NCI-H1930 (cell line): ENCODE results near the gene CCDC192.

Experiments
- DNase-seq, 2 experiments: peaks; one replicate each; lab custom pipeline; 2025; lab: John Stamatoyannopoulos, UW

CCDC192 gene

DNA sequence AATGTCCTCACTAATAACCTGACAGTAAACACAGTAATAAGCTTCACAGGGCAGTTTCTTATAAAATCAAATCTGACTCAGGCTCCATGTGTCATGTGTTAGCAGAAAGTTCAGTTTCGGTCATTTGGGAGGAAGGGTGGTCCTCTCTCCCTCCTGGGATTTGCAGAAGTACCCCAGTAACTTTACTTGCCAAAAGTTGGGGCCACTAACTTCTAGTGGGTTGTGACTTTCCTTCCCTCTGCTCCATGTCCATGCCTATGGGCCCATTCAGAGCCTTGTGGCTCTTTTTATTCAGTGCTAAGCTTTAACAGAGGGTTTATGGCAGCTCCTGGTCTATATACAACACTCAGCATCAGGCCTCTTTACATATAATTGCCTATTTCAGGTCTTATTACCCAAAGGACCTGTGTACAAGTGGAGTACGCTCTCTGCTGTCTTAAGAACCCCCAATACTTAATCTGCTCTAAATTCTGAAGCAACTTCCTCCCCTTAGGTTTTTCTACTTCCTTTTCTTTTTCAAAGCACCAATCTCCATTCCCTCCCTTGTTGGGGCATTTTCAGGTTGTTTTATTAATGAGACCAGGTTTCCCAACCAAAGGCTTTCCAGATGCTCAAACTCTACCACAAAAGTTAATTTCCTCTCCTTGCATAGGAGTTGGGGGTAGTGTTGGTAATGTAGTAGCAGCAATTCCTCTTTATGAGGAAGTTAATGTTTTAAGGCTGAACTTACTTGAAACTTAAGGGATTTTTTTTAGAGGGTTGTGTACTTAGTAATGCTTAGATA, 107.7 kb downstream of the CCDC192 start:
- DNase-seq: no peak

- no peak for DNase-seq
Measured at GRCh38 chr5:127812570-127812969, 109.4 kb downstream of the CCDC192 start.

DNA sequence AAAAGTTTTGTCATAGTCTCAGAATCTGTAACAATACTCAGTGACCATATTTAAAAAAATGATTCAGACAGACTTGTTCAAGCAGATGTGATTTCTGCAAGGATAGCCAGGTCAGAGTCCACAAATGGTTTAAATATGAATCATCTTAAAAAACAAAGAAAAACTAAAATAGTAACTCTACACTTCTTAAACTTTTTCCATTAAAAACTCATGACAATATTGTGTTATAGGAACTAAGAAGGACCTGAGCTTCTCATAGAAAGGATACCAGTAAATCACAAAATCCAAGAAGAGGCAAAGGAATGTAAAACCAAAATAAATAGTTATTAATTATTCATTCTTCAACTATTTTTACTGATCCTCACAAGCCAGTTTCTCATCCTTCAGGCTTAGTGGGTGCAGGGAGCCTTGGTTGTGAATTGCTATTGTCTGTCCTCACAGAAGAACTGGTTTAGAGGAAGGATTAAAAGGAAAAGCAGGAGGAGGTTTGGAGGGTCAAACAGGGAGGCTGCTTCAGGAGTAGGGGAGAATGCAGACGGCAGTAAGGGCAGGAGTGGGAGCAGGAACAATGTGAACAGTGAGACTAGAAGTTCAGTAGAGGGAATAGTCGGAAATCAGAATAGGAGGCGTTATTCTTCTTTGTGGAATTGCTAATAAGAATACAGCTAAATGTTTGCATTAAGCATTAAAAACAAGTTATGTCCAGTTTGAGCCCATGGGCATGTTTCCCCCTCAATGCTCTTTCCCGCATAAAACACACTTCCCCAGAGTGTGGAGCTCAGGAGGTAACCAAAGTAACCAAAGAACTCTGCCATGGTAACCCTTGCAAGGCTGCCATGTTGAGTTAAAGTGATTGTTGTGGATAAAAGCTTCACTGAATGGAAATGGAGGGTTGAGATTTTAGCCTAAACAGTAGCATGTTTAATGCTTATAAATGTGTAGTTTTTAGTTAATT, 110.7 kb downstream of the CCDC192 start:
- DNase-seq: no peak

DNA sequence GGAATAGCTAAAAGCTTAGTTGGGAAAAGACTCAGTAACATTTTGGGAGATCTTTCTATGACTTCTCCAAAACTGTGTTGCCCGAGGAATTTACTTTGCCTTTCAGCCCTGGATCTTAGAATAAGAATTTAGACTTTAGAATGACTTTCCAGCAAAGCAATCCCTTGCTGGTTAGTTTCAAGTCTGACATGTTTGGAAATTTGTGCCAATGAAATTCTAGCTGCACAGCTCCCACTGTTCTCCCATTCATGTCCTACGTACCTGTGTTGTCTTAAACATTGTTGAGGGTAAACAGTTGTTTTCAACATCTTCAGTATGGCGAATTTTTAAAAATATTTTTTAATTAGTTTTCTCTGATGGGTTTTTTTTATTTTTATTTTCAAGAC, 111.4 kb downstream of the CCDC192 start:
- no peak for DNase-seq

GRCh38 chr5:127820910-127821553, 117.8 kb downstream of the CCDC192 start:
- DNase-seq: no peak

- no peak for DNase-seq
Measured at GRCh38 chr5:127821896-127822295, 118.7 kb downstream of the CCDC192 start.

GRCh38 chr5:127824126-127824525, 120.9 kb downstream of the CCDC192 start:
- DNase-seq: no peak

DNA sequence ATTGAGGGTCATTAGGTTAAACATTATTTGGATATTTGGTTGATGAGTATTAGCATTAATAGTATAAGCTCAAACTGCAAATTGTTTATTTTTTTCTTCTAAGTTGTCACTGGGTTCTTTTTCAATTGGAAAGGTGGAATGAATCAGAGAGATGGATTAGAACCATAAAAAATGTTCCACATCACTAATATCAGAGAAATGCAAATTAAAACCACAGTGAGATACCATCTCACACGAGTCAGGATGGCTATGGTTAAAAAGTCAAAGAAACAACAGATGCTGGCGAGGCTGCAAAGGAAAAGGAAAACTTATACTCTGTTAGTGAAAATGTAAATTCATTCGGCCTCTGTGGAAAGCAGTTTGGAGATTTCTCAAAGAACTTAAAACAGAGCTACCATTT, 122.8 kb downstream of the CCDC192 start:
- DNase-seq: no peak

- no peak for DNase-seq
Measured at GRCh38 chr5:127827451-127827850, 124.3 kb downstream of the CCDC192 start.

GRCh38 chr5:127830157-127830556, 127.0 kb downstream of the CCDC192 start:
- no peak for DNase-seq

GRCh38 chr5:127830829-127831598, 127.8 kb downstream of the CCDC192 start:
- no peak for DNase-seq

GRCh38 chr5:127832067-127832466, 128.9 kb downstream of the CCDC192 start:
- no peak for DNase-seq

- peak; percentile 40 to 64 for DNase-seq
Measured at GRCh38 chr5:127834094-127834531, 130.9 kb downstream of the CCDC192 start.

DNA sequence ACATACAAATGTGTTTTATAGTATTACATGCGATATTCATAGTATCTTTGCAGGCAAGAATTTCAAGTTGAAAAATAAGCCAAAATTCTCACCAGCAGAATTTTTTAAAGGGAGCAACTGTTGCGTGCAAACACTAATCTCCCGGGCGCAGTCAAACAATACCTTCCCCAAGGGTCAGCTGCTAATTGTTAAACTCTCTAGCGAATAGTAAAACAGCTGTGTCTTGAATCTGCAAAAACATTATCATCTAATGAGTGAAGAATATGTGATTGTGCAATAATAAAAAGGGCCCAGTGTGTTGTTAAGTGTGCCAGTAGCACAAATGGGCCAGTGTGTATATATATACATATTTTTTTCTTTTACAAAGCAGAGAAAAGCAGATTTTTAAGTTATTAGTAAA, 131.4 kb downstream of the CCDC192 start:
- DNase-seq: peak; percentile 52 to 68

GRCh38 chr5:127838661-127839060, 135.5 kb downstream of the CCDC192 start:
- no peak for DNase-seq

- DNase-seq: no peak
Measured at GRCh38 chr5:127839072-127839471, 135.9 kb downstream of the CCDC192 start.

- DNase-seq: no peak
Measured at GRCh38 chr5:127839496-127840197, 136.5 kb downstream of the CCDC192 start.

DNA sequence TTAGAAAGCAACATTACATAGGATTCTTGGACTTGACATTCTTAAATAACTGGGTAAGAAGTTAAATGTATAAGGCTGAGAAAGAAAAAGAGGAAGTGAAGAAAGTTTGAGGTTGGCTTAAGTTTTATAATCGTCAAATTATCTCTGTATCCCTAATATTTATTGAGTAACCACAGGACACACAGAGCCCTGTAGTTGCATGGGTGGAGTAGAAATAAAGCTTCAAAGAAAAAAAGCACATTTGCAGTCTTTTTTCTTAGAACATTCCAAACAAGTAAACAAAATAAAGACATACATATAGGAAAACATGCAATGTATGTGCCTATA, 137.0 kb downstream of the CCDC192 start:
- no peak for DNase-seq

DNA sequence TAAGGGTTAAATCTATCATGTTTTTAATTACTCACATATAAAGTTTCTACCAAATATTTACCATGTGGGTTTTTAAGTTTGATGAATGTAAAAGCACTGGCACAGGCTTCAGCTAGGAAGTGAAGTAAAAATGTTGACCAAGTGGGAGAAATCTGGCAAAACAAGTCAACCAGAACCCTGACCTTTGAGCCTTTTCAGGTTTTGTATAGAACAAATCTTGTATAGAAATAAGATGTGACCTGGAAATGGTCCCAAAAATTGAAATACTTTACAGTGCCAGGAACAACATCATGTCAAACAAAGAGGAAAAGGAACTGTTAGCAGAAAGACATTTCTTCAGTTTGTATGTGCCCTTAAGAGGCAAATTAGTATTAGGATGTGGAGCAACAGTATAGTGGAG, 137.6 kb downstream of the CCDC192 start:
- DNase-seq: no peak

- no peak for DNase-seq
Measured at GRCh38 chr5:127844581-127845021, 141.4 kb downstream of the CCDC192 start.

GRCh38 chr5:127846884-127847283, 143.7 kb downstream of the CCDC192 start:
- DNase-seq: no peak
